ENCODE measurements around the gene CCDC184. TPM values are rescaled to one million over a fixed set of nuclear protein-coding genes. Genes with fewer than 3 reads are reported as not detected.
A peak's percentile ranks its signal among the peaks of the same experiment; 100 is the strongest.

Gene CCDC184
- total and polyA plus RNA-seq, 4 donors: 15.3 to 121 (median 68.4) TPM

DNA sequence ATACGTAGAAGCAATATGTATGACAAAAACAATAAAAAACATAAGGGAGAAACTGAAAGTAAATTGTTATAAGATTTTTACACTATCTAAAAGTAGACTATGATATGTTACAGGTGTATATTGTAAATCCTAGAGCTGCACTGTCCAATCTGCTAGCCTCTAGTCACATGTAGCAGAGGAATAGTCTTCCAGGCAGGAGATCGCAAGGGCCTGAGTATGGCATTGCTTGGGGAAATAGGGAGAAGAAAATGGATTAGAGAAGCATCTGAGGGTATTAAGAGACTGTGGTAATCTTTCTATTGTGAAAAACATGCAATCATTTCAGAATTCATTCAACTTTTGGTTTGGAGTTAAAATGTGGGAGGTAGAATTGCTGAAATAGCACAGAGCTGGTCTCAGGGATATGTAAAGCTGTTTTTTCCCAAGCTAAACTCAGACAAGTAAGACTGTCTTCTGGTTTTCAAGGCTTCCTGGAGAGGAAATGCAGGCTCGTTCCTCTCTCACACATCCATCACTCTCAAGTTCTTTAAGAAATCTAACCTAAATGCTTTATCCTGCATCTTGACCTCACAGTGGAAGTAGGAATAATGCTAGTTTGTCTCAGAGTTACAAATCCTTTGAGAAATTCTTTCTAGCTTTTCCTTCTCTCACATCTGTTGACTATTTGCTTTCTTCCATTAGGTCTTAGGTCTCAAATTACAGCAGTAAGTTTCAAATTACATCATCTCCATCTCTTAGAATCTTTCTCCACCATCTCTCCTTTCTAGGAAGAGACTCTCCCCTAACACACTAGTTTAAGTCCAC is 7.6 kb upstream of the CCDC184 start:
- no peak overlapping the region for H3K4me3 ChIP-seq (ENCODE audit: low read depth, low read length)
- no peak overlapping the region for H3K27ac ChIP-seq (ENCODE audit: low read depth, low read length)
- H3K36me3 ChIP-seq (ENCODE audit: control insufficient read depth, insufficient read depth, low read length): no peaks in the 10 kb centered on the region
- DNase-seq (ENCODE audit: low read depth in 4 of 6, low spot score in 6 of 6): no peak
- no peaks in the 10 kb centered on the region for H3K27me3 ChIP-seq (ENCODE audit: control insufficient read depth, insufficient read depth, low read length)
- H3K9me3 ChIP-seq (ENCODE audit: control insufficient read depth, insufficient read depth, low read length): no peaks in the 10 kb centered on the region
- WGBS (ENCODE audit: insufficient coverage): 100% methylated on average over 1 of the region's 3 CpGs
- no peaks in the 10 kb centered on the region for H3K4me1 ChIP-seq (ENCODE audit: control insufficient read depth, insufficient read depth, low read length)

DNA sequence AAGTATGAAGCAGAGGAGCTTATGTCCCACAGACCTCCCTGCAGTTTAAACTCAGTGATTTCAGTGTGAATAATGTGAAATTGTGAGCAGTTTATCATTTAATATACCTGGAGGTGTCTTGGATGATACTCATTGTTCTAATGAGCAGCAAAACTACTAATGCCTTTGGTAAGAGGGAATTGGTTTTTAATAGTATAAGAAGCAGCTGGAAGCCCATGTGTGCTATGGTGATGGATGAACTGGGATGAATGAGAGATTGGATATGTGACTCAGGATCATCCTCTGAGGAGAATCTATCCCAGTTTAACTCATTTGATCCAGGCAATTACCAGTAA is 7.1 kb upstream of the CCDC184 start:
- Histone ChIP-seq H3K27ac (ENCODE audit: low read depth, low read length) (no peak overlapping the region), H3K9me3 (ENCODE audit: control insufficient read depth, insufficient read depth, low read length) (no peaks in the 10 kb centered on the region), H3K27me3 (ENCODE audit: control insufficient read depth, insufficient read depth, low read length) (no peaks in the 10 kb centered on the region), H3K4me3 (ENCODE audit: low read depth, low read length) (no peak overlapping the region), H3K36me3 (ENCODE audit: control insufficient read depth, insufficient read depth, low read length) (no peaks in the 10 kb centered on the region), H3K4me1 (ENCODE audit: control insufficient read depth, insufficient read depth, low read length) (no peaks in the 10 kb centered on the region)
- no peak for DNase-seq (ENCODE audit: low read depth in 4 of 6, low spot score in 6 of 6)

GRCh38 chr12:48177982-48178381 is 5.5 kb upstream of the CCDC184 start:
- H3K27me3 ChIP-seq (ENCODE audit: control insufficient read depth, insufficient read depth, low read length): no peaks in the 10 kb centered on the region
- H3K9me3 ChIP-seq (ENCODE audit: control insufficient read depth, insufficient read depth, low read length): no peaks in the 10 kb centered on the region
- no peak overlapping the region for H3K4me3 ChIP-seq (ENCODE audit: low read depth, low read length)
- WGBS (ENCODE audit: insufficient coverage): no CpG with 5 or more reads among the region's 4 CpGs
- no peak for DNase-seq (ENCODE audit: low read depth in 4 of 6, low spot score in 6 of 6)
- H3K27ac ChIP-seq (ENCODE audit: low read depth, low read length): no peak overlapping the region
- H3K4me1 ChIP-seq (ENCODE audit: control insufficient read depth, insufficient read depth, low read length): peaks cover 4% of the 10 kb centered on the region
- H3K36me3 ChIP-seq (ENCODE audit: control insufficient read depth, insufficient read depth, low read length): no peaks in the 10 kb centered on the region

DNA sequence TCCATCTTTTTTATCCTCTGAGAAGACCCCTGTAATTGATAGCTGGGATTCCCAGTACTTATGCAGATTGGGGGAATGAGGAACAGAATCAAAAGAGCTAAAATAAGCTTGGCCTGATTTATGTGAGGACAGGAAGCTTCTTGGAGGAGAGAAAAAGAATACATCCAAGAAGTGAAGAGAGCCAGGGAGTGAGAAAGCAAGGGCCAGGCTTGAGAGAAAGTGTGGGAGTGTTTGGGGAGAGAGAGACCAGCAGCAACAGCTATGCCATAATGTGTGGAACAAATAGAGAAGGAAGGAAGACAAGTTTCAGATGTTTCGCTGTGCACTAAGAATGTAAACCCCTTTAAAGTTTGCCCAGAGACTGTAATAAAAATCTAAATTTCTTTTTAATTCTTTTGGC is 4.0 kb upstream of the CCDC184 start:
- H3K27me3 ChIP-seq (ENCODE audit: control insufficient read depth, insufficient read depth, low read length): no peaks in the 10 kb centered on the region
- no peaks in the 10 kb centered on the region for H3K36me3 ChIP-seq (ENCODE audit: control insufficient read depth, insufficient read depth, low read length)
- H3K4me1 ChIP-seq (ENCODE audit: control insufficient read depth, insufficient read depth, low read length): peaks cover 14% of the 10 kb centered on the region
- WGBS (ENCODE audit: insufficient coverage): no CpG with 5 or more reads among the region's 1 CpG
- no peak overlapping the region for H3K27ac ChIP-seq (ENCODE audit: low read depth, low read length)
- no peaks in the 10 kb centered on the region for H3K9me3 ChIP-seq (ENCODE audit: control insufficient read depth, insufficient read depth, low read length)
- no peak for DNase-seq (ENCODE audit: low read depth in 4 of 6, low spot score in 6 of 6)
- H3K4me3 ChIP-seq (ENCODE audit: low read depth, low read length): no peak overlapping the region

DNA sequence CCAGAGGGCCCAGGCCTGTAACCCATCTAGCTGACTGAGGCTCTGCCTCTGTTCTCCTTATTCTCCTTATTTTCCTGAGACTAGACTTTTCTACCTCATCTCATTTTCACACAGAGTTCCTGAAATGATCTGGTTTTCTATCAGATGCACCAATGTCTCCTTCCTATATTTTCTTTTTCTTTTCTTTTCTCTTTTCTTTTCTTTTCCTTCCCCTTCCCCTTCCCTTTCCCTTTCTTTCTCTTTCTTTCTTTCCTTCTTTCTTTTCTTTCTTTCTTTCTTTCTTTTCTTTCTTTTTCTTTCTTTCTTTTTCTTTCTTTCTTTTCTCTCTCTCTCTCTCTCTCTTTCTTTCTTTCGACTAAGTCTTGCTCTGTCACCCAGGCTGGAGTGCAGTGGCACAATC is 3.0 kb upstream of the CCDC184 start:
- Histone ChIP-seq H3K4me1 (ENCODE audit: control insufficient read depth, insufficient read depth, low read length) (peaks cover 21% of the 10 kb centered on the region), H3K36me3 (ENCODE audit: control insufficient read depth, insufficient read depth, low read length) (no peaks in the 10 kb centered on the region), H3K27ac (ENCODE audit: low read depth, low read length) (no peak overlapping the region), H3K9me3 (ENCODE audit: control insufficient read depth, insufficient read depth, low read length) (no peaks in the 10 kb centered on the region), H3K27me3 (ENCODE audit: control insufficient read depth, insufficient read depth, low read length) (no peaks in the 10 kb centered on the region), H3K4me3 (ENCODE audit: low read depth, low read length) (no peak overlapping the region)
- no peak for DNase-seq (ENCODE audit: low read depth in 4 of 6, low spot score in 6 of 6)
- WGBS (ENCODE audit: insufficient coverage): 100% methylated on average over 1 of the region's 1 CpG

DNA sequence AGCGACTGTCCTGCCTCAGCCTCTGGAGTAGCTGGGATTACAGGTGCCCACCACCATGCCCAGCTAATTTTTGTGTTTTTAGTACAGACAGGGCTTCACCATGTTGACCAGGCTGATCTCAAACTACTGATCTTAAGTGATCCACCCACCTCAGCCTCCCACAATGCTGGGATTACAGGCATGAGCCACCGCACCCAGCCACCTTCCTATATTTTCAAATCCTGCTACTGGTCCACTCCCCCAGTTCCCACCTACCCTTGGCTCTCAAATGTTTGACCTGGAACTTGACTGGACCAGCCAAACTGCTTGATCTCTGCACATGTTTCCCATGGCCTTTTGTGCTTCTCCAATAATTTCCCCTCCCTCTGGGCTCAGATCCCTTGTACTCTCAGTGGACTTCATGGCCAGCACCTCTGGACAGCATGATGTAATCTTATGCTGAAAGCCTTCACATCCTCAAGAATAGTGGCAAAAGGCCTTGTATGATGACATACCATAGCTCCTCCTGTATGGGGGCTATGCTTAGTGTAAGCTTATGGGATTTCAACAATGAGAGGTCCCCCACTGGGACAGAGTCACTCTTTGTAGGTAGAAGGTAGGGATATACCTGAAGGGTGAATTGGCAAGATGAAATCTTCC is 2.5 kb upstream of the CCDC184 start:
- no peak overlapping the region for H3K4me3 ChIP-seq (ENCODE audit: low read depth, low read length)
- H3K36me3 ChIP-seq (ENCODE audit: control insufficient read depth, insufficient read depth, low read length): no peaks in the 10 kb centered on the region
- no peaks in the 10 kb centered on the region for H3K9me3 ChIP-seq (ENCODE audit: control insufficient read depth, insufficient read depth, low read length)
- H3K27me3 ChIP-seq (ENCODE audit: control insufficient read depth, insufficient read depth, low read length): no peaks in the 10 kb centered on the region
- DNase-seq (ENCODE audit: low read depth in 4 of 6, low spot score in 6 of 6): no peak
- H3K4me1 ChIP-seq (ENCODE audit: control insufficient read depth, insufficient read depth, low read length): peaks cover 27% of the 10 kb centered on the region
- H3K27ac ChIP-seq (ENCODE audit: low read depth, low read length): no peak overlapping the region
- WGBS (ENCODE audit: insufficient coverage): 93% methylated on average over 2 of the region's 2 CpGs

- peak overlapping the region; percentile 90 for H3K27ac ChIP-seq (ENCODE audit: low read depth, low read length)
- H3K9me3 ChIP-seq (ENCODE audit: control insufficient read depth, insufficient read depth, low read length): no peaks in the 10 kb centered on the region
- no peaks in the 10 kb centered on the region for H3K27me3 ChIP-seq (ENCODE audit: control insufficient read depth, insufficient read depth, low read length)
Observed at GRCh38 chr12:48182631-48183030, 813 bp upstream of the CCDC184 start.

DNA sequence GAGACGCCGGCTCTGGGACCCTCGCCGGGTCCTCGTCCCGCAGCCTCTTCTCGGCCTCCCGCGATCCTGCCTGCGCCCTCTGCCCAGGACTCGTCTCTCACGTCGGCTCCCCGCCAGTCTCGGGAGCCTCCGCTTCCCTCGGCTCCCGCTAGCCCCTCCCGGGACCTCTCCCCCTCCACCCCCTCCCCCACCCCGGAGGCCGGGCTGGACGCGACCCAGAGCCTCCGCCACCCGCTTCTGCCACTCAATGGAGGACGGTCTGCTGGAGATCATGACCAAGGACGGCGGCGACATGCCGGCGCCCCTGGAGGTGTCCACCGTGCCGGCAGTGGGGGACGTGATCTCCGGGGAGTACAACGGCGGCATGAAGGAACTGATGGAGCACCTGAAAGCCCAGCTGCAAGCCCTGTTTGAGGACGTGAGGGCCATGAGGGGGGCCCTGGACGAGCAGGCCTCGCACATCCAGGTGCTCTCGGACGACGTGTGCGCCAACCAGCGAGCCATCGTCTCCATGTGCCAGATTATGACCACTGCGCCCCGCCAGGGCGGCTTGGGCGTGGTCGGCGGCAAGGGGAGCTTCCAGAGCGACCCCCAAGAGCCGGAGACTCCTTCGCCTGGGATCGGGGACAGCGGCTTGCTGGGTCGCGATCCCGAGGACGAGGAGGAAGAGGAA is 568 bp downstream of the CCDC184 start:
- H3K4me3 ChIP-seq (ENCODE audit: low read depth, low read length): peak overlapping the region; percentile 79
- H3K27me3 ChIP-seq (ENCODE audit: control insufficient read depth, insufficient read depth, low read length): no peaks in the 10 kb centered on the region
- H3K9me3 ChIP-seq (ENCODE audit: control insufficient read depth, insufficient read depth, low read length): no peaks in the 10 kb centered on the region
- H3K36me3 ChIP-seq (ENCODE audit: control insufficient read depth, insufficient read depth, low read length): no peaks in the 10 kb centered on the region
- peak in 1 of 6 donors; percentile 64 for DNase-seq (ENCODE audit: low read depth in 4 of 6, low spot score in 6 of 6)
- H3K4me1 ChIP-seq (ENCODE audit: control insufficient read depth, insufficient read depth, low read length): peaks cover 36% of the 10 kb centered on the region
- WGBS (ENCODE audit: insufficient coverage): 0% methylated on average over 54 of the region's 61 CpGs
- H3K27ac ChIP-seq (ENCODE audit: low read depth, low read length): peak overlapping the region; percentile 90

More at GRCh38 chr12:48182631-48183030, 813 bp upstream of the CCDC184 start:
- peak overlapping the region; percentile 79 for H3K4me3 ChIP-seq (ENCODE audit: low read depth, low read length)
- H3K36me3 ChIP-seq (ENCODE audit: control insufficient read depth, insufficient read depth, low read length): no peaks in the 10 kb centered on the region
- WGBS (ENCODE audit: insufficient coverage): 0% methylated on average over 2 of the region's 7 CpGs
- DNase-seq (ENCODE audit: low read depth in 4 of 6, low spot score in 6 of 6): no peak
- peaks cover 33% of the 10 kb centered on the region for H3K4me1 ChIP-seq (ENCODE audit: control insufficient read depth, insufficient read depth, low read length)

DNA sequence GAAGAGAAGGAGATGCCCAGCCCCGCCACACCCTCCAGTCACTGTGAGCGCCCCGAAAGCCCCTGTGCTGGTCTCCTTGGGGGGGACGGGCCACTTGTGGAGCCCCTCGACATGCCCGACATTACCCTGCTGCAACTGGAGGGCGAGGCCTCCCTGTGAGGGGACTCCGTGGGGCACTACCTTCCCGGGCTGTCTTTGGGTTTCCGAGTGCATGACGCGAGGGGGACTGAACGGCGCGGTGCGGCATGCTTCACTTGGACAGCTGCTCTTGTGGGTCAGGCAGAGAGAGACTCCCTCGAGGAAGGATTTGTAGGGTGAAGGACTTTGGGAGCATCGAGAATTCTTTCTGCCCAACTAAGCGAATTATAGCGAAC is 1.1 kb downstream of the CCDC184 start:
- no peaks in the 10 kb centered on the region for H3K9me3 ChIP-seq (ENCODE audit: control insufficient read depth, insufficient read depth, low read length)
- under 1% methylated on average over 17 of the region's 20 CpGs for WGBS (ENCODE audit: insufficient coverage)
- no peaks in the 10 kb centered on the region for H3K27me3 ChIP-seq (ENCODE audit: control insufficient read depth, insufficient read depth, low read length)
- DNase-seq (ENCODE audit: low read depth in 4 of 6, low spot score in 6 of 6): no peak
- no peaks in the 10 kb centered on the region for H3K36me3 ChIP-seq (ENCODE audit: control insufficient read depth, insufficient read depth, low read length)
- peak overlapping the region; percentile 79 for H3K4me3 ChIP-seq (ENCODE audit: low read depth, low read length)
- H3K27ac ChIP-seq (ENCODE audit: low read depth, low read length): peak overlapping the region; percentile 90
- peaks cover 36% of the 10 kb centered on the region for H3K4me1 ChIP-seq (ENCODE audit: control insufficient read depth, insufficient read depth, low read length)
